H9 (cell line): ENCODE results near the gene APOH. TPM values are rescaled to one million over a fixed set of nuclear protein-coding genes. Genes with fewer than 3 reads are reported as not detected.
A peak's percentile ranks its signal among the peaks of the same experiment; 100 is the strongest.

ENCODE experiments used
- DNase-seq: peaks from one replicate; pipeline ENCODE4 v3.0.0-alpha.2; 2017
- H2AFZ ChIP-seq: one replicate; pipeline ENCODE4 v1.6.1; 2013; ENCODE audit warnings: mild to moderate bottlenecking, low read length, control low read depth, moderate library complexity
- H2AK5ac ChIP-seq: 2 replicates; pipeline ENCODE4 v1.6.1; 2013; ENCODE audit warnings: low read length, control low read depth, mixed read lengths; ENCODE audit not compliant: insufficient read length
- H2BK120ac ChIP-seq: one replicate; pipeline ENCODE4 v1.6.1; 2013; ENCODE audit warnings: low read depth, mild to moderate bottlenecking, low read length, control low read depth, inconsistent platforms; ENCODE audit not compliant: poor library complexity, severe bottlenecking
- H2BK12ac ChIP-seq: 2 replicates; pipeline ENCODE4 v1.6.1; 2013; ENCODE audit warnings: low read length, control low read depth, mixed read lengths, low read depth; ENCODE audit not compliant: insufficient read length
- H2BK15ac ChIP-seq: 2 replicates; pipeline ENCODE4 v1.6.1; 2013; ENCODE audit warnings: low read depth, low read length, control low read depth
- H2BK20ac ChIP-seq: one replicate; pipeline ENCODE4 v1.6.1; 2013; ENCODE audit warnings: low read depth, mild to moderate bottlenecking, low read length, control low read depth, inconsistent platforms; ENCODE audit not compliant: poor library complexity, severe bottlenecking
- H2BK5ac ChIP-seq: 2 replicates; pipeline ENCODE4 v1.6.1; 2013; ENCODE audit warnings: low read length, control low read depth, mixed read lengths; ENCODE audit not compliant: insufficient read length
- H3K14ac ChIP-seq: 2 replicates; pipeline ENCODE4 v1.6.1; 2013; ENCODE audit warnings: low read length, control low read depth; ENCODE audit not compliant: insufficient read depth
- H3K18ac ChIP-seq: 2 replicates; pipeline ENCODE4 v1.6.1; 2013; ENCODE audit warnings: low read depth, mild to moderate bottlenecking, mixed read lengths, low read length, control low read depth; ENCODE audit not compliant: insufficient read length
- H3K23ac ChIP-seq: 2 replicates; pipeline ENCODE4 v1.6.1; 2013; ENCODE audit warnings: low read length, control low read depth, mixed read lengths, low read depth; ENCODE audit not compliant: insufficient read length
- H3K23me2 ChIP-seq: 2 replicates; pipeline ENCODE4 v1.6.1; 2013; ENCODE audit warnings: low read depth, mild to moderate bottlenecking, mixed read lengths, low read length, control low read depth; ENCODE audit not compliant: insufficient read length, poor library complexity, severe bottlenecking
- H3K27ac ChIP-seq: 2 replicates; pipeline ENCODE4 v1.5.1; 2013; ENCODE audit warnings: low read length, control low read depth, mixed read lengths, low read depth; ENCODE audit not compliant: insufficient read length
- H3K27me3 ChIP-seq: 2 replicates; pipeline ENCODE4 v1.6.1; 2013; ENCODE audit warnings: low read length, control low read depth, inconsistent platforms; ENCODE audit not compliant: insufficient read depth
- H3K4ac ChIP-seq: 2 replicates; pipeline ENCODE4 v1.6.1; 2013; ENCODE audit warnings: low read depth, mild to moderate bottlenecking, control low read depth, inconsistent platforms, low read length, moderate library complexity
- H3K4me1 ChIP-seq: 2 replicates; pipeline ENCODE4 v1.6.1; 2013; ENCODE audit warnings: low read length, control low read depth, inconsistent platforms; ENCODE audit not compliant: insufficient read depth
- H3K4me2 ChIP-seq: 2 replicates; pipeline ENCODE4 v1.6.1; 2013; ENCODE audit warnings: low read length, control low read depth, mixed read lengths; ENCODE audit not compliant: insufficient read length, insufficient read depth
- H3K56ac ChIP-seq: 2 replicates; pipeline ENCODE4 v1.6.1; 2013; ENCODE audit warnings: low read depth, mild to moderate bottlenecking, mixed read lengths, low read length, control low read depth; ENCODE audit not compliant: insufficient read length
- H3K79me1 ChIP-seq: 2 replicates; pipeline ENCODE4 v1.6.1; 2013; ENCODE audit warnings: low read depth, mild to moderate bottlenecking, moderate library complexity, low read length, control low read depth, inconsistent platforms; ENCODE audit not compliant: insufficient read depth, poor library complexity, severe bottlenecking
- H3K79me2 ChIP-seq: 2 replicates; pipeline ENCODE4 v1.6.1; 2013; ENCODE audit warnings: low read length, control low read depth, inconsistent platforms; ENCODE audit not compliant: insufficient read depth
- H3K9ac ChIP-seq: 2 replicates; pipeline ENCODE4 v1.6.1; 2013; ENCODE audit warnings: low read length, control low read depth, mixed read lengths; ENCODE audit not compliant: insufficient read length; ENCODE audit errors: extremely low read depth
- H3K9me3 ChIP-seq: one replicate; pipeline ENCODE4 v1.6.1; 2013; ENCODE audit warnings: low read depth, low read length, inconsistent platforms; ENCODE audit not compliant: control insufficient read depth
- H3T11ph ChIP-seq: one replicate; pipeline ENCODE4 v1.6.1; 2013; ENCODE audit warnings: mild to moderate bottlenecking, low read length, control low read depth, inconsistent platforms
- H4K20me1 ChIP-seq: one replicate; pipeline ENCODE4 v1.6.1; 2013; ENCODE audit not compliant: control insufficient read depth, insufficient read length, insufficient read depth
- H4K5ac ChIP-seq: 2 replicates; pipeline ENCODE4 v1.6.1; 2013; ENCODE audit warnings: low read depth, mild to moderate bottlenecking, mixed read lengths, low read length, control low read depth; ENCODE audit not compliant: insufficient read length
- H4K8ac ChIP-seq: replicated peaks from 2 replicates; pipeline ENCODE4 v1.6.1; 2013; ENCODE audit warnings: low read length, control low read depth, mixed read lengths, low read depth; ENCODE audit not compliant: insufficient read length
- H4K91ac ChIP-seq: 2 replicates; pipeline ENCODE4 v1.6.1; 2013; ENCODE audit warnings: low read depth, mild to moderate bottlenecking, moderate library complexity, mixed read lengths, low read length, control low read depth; ENCODE audit not compliant: insufficient read length
- H3K27ac Mint-ChIP-seq, 3 experiments: 2 replicates in 2 of 3; 3 replicates in 1 of 3; pipeline ENCODE4 v1.8.0; 2020 to 2021; ENCODE audit warnings: mixed read lengths in 3 of 3, mild to moderate bottlenecking in 1 of 3, moderate library complexity in 1 of 3
- H3K27me3 Mint-ChIP-seq: 2 replicates; pipeline ENCODE4 v1.8.0; 2021; ENCODE audit warnings: low read depth, mild to moderate bottlenecking, moderate library complexity, mixed read lengths
- H3K36me3 Mint-ChIP-seq, 3 experiments: 2 replicates in 2 of 3; 3 replicates in 1 of 3; pipeline ENCODE4 v1.8.0; 2020 to 2021; ENCODE audit warnings: low read depth in 3 of 3, mixed read lengths in 3 of 3; ENCODE audit not compliant: insufficient read depth in 1 of 3
- H3K4me1 Mint-ChIP-seq, 2 experiments: 2 replicates each; pipeline ENCODE4 v1.8.0; 2020; ENCODE audit warnings: mixed read lengths in 2 of 2
- H3K4me3 Mint-ChIP-seq, 2 experiments: 2 replicates in 1 of 2; 3 replicates in 1 of 2; pipeline ENCODE4 v1.8.0; 2020 to 2021; ENCODE audit warnings: mild to moderate bottlenecking in 2 of 2, mixed read lengths in 2 of 2, moderate library complexity in 1 of 2
- H3K9me3 Mint-ChIP-seq, 2 experiments: 2 replicates in 1 of 2; 3 replicates in 1 of 2; pipeline ENCODE4 v1.8.0; 2020; ENCODE audit warnings: mild to moderate bottlenecking in 2 of 2, mixed read lengths in 2 of 2, moderate library complexity in 1 of 2
- WGBS: extraction: QIAGEN DNeasy Blood & Tissue Kit; methylation state at CpG from one replicate; pipeline ENCODE4 v1.1.7; 2013; ENCODE audit warnings: missing lambda C conversion rate, low lambda C conversion rate, mixed read lengths; ENCODE audit not compliant: insufficient read length; ENCODE audit errors: extremely low coverage; 5-methylcytosine and 5-hydroxymethylcytosine counted together
- total RNA-seq: library from RNA; stranded (reverse); gene quantifications from 2 replicates; pipeline ENCODE4 v1.2.1, GENCODE V29; 2021
- TF ChIP-seq, protein P1 (sequence below): fragments of 200-600 bp; sonication (generic); conservative IDR thresholded peaks from 3 replicates; pipeline ENCODE4 v1.8.0; 2021; ENCODE audit warnings: antibody characterized with exemption, mild to moderate bottlenecking

Gene APOH
- total RNA-seq, 1 experiment from 2014 or later, result not detected

DNA sequence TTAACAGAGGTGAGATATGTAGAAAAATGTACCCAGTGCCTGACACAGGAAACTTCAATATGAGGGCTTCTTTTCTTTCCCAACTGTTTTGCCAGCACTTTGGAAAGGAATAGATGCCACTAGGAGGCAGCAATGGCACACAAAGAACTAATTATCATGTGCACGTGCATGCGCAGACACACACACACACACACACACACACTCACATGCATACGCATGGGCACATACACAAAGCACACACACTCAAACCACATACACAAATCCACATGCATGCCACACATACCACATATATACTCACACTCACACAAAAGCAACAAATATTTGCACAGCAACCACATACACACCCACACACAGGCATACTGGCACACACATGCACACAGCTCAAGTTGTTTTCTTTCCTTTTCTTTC is 28.5 kb downstream of the APOH start:
- no peak overlapping the region for H3K4me3 Mint-ChIP-seq
- peaks cover 2 to 4% of the 10 kb centered on the region in 2 experiments; a peak in 3 of 4 replicates for H3K4me1 Mint-ChIP-seq
- Histone ChIP-seq H4K5ac (no peak overlapping the region), H3K4me2 (no peak overlapping the region), H3K4me1 (no peaks in the 10 kb centered on the region), H3K56ac (no peak overlapping the region), H3K9ac (no peak overlapping the region), H2BK20ac (no peak overlapping the region), H2AFZ (no peak overlapping the region), H3K14ac (no peak overlapping the region), H4K8ac (no peak overlapping the region), H2BK15ac (no peak overlapping the region), H3T11ph (no peak overlapping the region), H3K79me1 (no peaks in the 10 kb centered on the region), H4K91ac (no peak overlapping the region), H3K27me3 (no peaks in the 10 kb centered on the region), H3K79me2 (no peaks in the 10 kb centered on the region), H2BK12ac (no peak overlapping the region), H3K18ac (no peak overlapping the region), H2AK5ac (no peak overlapping the region), H2BK120ac (no peak overlapping the region), H3K23ac (no peak overlapping the region), H3K23me2 (no peaks in the 10 kb centered on the region), H2BK5ac (no peak overlapping the region), H3K9me3 (no peaks in the 10 kb centered on the region), H3K27ac (no peak overlapping the region), H3K4ac (no peak overlapping the region), H4K20me1 (no peaks in the 10 kb centered on the region)
- no peak overlapping the region for H3K27ac Mint-ChIP-seq
- no CpG with 5 or more reads among the region's 3 CpGs for WGBS
- DNase-seq, result peak; percentile 69
- 0 out of 7 replicates have a peak, but pooled peaks cover 0 to 2% (median 0%) of the 10 kb centered on the region in 3 experiments for H3K36me3 Mint-ChIP-seq
- H3K27me3 Mint-ChIP-seq, result peaks cover 3% of the 10 kb centered on the region
- TF ChIP-seq, protein P1, sequence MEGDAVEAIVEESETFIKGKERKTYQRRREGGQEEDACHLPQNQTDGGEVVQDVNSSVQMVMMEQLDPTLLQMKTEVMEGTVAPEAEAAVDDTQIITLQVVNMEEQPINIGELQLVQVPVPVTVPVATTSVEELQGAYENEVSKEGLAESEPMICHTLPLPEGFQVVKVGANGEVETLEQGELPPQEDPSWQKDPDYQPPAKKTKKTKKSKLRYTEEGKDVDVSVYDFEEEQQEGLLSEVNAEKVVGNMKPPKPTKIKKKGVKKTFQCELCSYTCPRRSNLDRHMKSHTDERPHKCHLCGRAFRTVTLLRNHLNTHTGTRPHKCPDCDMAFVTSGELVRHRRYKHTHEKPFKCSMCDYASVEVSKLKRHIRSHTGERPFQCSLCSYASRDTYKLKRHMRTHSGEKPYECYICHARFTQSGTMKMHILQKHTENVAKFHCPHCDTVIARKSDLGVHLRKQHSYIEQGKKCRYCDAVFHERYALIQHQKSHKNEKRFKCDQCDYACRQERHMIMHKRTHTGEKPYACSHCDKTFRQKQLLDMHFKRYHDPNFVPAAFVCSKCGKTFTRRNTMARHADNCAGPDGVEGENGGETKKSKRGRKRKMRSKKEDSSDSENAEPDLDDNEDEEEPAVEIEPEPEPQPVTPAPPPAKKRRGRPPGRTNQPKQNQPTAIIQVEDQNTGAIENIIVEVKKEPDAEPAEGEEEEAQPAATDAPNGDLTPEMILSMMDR, result peak; percentile 75
- peaks cover 0 to 2% of the 10 kb centered on the region in 2 experiments; a peak in 1 of 5 replicates for H3K9me3 Mint-ChIP-seq
